Fibroblast of villous mesenchyme (primary cell): ENCODE results near the gene IPO4. TPM values are rescaled to one million over a fixed set of nuclear protein-coding genes. Genes with fewer than 3 reads are reported as not detected.

Source experiments
- DNase-seq: peaks from one replicate; pipeline ENCODE4 v3.0.0-alpha.2; 2010; ENCODE audit warnings: low read depth
- H3K4me3 ChIP-seq: 2 replicates; pipeline ENCODE4 v1.5.1; 2011; ENCODE audit warnings: low read depth, mild to moderate bottlenecking, low read length
- total RNA-seq: library from RNA; depleted of rRNA; stranded (reverse); fragments of >200 nt; gene quantifications from 2 replicates; pipeline ENCODE4 v1.2.3, GENCODE V29; 2012
- TF ChIP-seq, protein P1 (sequence below): IDR thresholded peaks from 2 replicates; pipeline ENCODE4 v1.5.1; 2012; ENCODE audit warnings: low read depth, mild to moderate bottlenecking, low read length; ENCODE audit not compliant: insufficient read depth

Gene IPO4, protein sequence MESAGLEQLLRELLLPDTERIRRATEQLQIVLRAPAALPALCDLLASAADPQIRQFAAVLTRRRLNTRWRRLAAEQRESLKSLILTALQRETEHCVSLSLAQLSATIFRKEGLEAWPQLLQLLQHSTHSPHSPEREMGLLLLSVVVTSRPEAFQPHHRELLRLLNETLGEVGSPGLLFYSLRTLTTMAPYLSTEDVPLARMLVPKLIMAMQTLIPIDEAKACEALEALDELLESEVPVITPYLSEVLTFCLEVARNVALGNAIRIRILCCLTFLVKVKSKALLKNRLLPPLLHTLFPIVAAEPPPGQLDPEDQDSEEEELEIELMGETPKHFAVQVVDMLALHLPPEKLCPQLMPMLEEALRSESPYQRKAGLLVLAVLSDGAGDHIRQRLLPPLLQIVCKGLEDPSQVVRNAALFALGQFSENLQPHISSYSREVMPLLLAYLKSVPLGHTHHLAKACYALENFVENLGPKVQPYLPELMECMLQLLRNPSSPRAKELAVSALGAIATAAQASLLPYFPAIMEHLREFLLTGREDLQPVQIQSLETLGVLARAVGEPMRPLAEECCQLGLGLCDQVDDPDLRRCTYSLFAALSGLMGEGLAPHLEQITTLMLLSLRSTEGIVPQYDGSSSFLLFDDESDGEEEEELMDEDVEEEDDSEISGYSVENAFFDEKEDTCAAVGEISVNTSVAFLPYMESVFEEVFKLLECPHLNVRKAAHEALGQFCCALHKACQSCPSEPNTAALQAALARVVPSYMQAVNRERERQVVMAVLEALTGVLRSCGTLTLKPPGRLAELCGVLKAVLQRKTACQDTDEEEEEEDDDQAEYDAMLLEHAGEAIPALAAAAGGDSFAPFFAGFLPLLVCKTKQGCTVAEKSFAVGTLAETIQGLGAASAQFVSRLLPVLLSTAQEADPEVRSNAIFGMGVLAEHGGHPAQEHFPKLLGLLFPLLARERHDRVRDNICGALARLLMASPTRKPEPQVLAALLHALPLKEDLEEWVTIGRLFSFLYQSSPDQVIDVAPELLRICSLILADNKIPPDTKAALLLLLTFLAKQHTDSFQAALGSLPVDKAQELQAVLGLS
- 39.6 and 41.9 TPM in 2 replicates for total RNA-seq

DNA sequence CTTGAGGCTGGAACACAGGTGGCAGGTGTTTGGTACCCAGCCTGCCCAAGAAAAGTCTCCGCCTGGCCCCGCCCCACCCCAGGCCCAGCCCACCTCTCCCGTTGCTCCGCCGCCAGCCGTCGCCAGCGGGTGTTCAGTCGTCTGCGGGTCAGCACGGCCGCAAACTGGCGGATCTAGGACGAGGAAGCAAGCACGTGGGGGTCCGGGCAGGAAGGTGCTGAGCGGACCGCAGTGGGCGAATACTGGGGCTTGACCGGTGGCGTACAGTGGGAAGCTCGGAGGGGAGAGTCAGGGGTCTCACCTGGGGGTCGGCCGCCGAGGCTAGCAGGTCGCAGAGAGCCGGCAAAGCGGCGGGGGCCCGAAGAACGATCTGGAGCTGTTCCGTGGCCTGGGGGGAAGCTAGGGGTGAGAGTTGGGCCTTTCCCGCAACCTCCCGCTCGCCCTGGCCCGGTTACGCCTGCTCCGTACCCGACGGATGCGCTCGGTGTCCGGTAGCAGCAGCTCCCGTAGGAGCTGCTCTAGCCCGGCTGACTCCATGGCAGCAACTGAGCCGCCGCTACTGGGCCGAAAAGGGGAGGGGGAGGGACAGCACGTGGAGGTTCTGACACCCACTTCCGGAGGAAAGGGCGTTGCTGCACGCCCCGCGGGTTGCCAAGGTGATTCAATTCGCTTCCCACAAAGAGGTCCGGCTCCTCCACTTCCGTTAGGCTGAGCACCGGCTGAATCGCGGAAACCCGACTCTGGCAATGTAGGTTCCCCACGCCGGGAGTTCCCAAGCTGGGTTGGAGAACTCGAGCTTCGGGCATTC, at the start of gene IPO4:
IPO4 (minus strand) TSS at position 566 of the 808 bp plus-strand sequence; CDS start at position 537, 29 bp downstream.
- peak; percentile 99 for DNase-seq
- peak within 1 kb of the TSS; percentile 76 for H3K4me3 ChIP-seq
- TF ChIP-seq, protein P1, sequence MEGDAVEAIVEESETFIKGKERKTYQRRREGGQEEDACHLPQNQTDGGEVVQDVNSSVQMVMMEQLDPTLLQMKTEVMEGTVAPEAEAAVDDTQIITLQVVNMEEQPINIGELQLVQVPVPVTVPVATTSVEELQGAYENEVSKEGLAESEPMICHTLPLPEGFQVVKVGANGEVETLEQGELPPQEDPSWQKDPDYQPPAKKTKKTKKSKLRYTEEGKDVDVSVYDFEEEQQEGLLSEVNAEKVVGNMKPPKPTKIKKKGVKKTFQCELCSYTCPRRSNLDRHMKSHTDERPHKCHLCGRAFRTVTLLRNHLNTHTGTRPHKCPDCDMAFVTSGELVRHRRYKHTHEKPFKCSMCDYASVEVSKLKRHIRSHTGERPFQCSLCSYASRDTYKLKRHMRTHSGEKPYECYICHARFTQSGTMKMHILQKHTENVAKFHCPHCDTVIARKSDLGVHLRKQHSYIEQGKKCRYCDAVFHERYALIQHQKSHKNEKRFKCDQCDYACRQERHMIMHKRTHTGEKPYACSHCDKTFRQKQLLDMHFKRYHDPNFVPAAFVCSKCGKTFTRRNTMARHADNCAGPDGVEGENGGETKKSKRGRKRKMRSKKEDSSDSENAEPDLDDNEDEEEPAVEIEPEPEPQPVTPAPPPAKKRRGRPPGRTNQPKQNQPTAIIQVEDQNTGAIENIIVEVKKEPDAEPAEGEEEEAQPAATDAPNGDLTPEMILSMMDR, result no peak

DNA sequence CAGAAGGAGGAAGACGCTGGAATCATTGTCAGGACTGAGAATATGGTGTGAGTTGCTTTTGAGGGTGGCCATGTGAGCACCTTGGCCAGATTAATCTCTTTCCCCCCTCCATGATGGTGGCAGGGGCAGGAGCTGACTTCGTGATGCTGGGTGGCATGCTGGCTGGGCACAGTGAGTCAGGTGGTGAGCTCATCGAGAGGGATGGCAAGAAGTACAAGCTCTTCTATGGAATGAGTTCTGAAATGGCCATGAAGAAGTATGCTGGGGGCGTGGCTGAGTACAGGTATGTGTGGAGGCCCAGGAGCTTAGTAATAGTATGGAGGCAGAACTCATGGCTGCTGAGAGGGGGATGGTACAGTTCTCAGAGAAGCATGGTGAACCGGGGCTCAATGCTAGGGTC, 49.5 kb upstream of the IPO4 start:
- no peak overlapping the region for H3K4me3 ChIP-seq
- TF ChIP-seq, protein P1, result no peak
- DNase-seq, result no peak

DNA sequence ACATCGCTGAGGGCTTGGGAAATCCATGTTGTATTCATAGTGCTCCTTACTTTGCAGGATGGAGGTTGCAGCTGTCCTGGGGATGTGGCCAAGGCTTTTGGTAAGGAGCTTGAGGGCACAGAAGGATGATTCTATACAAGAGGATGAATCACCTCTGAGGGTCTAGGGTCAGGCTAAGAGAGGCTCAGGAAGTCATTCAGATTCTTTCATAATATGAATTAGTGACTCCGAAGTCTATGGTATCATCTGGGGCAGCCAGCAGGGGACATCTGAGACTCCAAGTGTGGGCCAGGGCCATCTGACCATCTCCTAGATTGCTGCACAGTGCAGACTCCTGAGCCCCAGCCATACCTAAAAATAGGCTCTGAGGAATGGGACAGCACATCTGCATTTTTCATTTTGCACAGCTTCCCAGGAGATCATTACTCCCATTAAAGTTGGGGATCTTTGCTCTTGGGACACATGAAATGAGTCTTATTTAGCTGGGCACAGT, 48.9 kb upstream of the IPO4 start:
- no peak for DNase-seq
- no peak overlapping the region for H3K4me3 ChIP-seq
- TF ChIP-seq, protein P1, result no peak

DNA sequence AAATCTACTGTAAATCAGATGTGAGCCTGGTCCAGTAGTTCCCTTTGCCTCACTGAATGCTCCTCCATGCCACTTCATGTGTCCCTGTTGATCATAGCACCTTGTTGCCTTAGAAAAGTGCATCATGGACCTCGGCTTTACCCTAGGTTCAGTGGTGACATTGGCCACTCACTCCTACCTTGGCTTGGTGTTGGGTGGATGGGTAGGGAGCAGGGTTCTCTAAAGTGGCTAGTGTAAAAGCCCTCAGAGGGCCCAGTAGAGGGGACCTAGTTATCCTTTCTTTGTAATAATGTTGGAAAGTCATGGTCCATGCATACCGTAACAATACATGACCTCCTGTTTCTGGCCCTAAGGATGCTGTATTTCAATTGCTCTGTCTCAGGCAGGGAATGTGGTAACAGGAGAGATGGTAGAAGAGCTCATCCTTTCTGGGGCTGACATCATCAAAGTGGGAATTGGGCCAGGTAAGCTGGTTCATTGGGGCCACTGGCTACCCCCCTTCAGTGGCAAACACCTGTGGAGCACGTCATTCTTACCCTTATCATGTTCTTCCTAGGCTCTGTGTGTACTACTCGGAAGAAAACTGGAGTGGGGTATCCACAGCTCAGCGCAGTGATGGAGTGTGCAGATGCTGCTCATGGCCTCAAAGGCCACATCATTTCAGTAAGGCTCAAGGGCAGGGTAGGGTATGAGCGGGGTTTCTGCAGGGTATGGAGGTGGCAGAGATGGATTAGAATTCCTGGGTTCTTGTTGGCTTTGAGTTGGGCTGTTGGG, 48.3 kb upstream of the IPO4 start:
- TF ChIP-seq, protein P1, result no peak
- H3K4me3 ChIP-seq, result no peak overlapping the region
- DNase-seq, result no peak

DNA sequence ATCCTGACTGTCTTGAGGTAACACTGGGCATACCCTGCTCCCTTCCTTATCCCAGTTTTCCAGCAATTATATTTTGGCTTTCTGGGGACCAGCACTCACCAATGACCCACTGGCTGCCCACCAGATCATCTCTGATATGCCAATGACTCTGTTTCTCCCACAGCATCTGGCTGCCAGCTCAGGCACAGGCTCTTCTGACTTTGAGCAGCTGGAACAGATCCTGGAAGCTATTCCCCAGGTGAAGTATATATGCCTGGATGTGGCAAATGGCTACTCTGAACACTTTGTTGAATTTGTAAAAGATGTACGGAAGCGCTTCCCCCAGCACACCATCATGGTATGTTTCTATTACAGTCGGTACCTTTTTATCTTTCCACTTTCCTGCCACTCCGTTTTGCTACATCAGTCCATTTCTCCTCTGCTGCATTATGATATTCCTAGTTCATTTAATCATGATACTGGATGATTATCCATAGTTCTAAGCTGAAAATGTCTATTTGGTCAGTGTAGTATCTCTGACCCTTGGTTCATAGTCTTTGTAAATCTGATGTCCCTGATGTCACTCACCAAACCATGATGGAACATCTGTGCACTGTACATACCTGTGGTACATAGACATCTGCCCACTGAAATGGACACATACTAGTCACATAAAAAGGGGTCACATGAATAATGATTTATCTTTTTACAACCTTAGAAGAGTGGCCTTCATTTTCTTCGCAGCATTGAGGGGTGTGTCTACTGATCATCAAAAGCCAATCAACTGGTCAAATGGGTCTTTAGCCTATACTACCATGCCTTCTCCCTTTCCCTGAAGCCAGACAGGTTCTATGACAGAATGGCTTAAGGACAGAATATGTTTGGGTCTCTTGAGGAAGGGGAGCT, 47.4 kb upstream of the IPO4 start:
- H3K4me3 ChIP-seq, result no peak overlapping the region
- DNase-seq, result no peak
- TF ChIP-seq, protein P1, result no peak
